ENCODE data around the gene CTTN.

Gene CTTN

DNA sequence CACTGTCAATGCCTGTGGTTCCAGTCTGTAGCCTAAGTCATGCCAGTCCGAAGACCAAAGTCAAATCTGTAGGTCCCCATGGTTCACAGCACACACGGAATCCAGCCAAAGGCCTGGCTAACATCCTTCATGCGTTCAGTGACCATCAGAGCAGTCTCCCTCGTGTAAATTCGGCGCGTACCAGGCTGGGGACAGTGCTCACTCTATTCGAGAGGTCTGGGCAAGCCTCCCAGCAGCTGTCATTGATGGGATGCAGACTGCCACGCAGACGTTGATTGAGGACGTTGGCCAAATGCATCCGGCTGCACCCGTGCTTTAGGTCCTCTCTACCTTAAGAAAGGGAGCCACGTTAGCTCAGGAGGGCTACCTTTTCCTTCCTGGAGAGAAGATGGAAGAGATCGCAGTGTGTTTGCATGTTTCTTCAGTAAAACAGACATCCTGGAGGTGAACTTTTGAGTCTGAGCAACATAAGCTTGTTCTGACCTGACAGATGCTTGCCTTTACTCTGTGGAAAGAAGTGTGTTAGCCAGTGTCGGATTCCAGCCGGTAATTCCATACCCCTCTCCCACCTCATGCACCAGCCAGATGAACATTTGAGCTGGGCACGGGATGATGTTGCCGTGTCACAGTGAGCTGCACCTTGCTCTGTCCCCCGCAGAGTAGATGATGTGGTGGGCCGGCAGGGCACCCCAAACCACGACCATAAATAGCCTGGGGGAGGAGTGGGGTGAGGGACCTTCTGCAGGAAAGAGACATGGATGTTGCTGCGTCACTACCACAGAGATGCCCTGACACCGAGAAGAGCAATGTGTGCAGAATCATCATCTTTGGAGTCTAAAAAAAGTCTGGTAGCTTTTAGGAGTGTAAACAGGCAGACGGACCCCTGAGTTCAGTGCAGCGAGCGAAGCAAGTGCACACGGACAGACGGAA lies 12.2 kb downstream of the CTTN start:
- Histone ChIP-seq H3K4me3 (ENCODE audit: insufficient read length, low read depth) (no peak overlapping the region), H3K4me1 (ENCODE audit: insufficient read depth, insufficient read length) (peaks cover 3% of the 10 kb centered on the region), H3K27me3 (ENCODE audit: insufficient read depth, insufficient read length) (no peaks in the 10 kb centered on the region), H3K36me3 (ENCODE audit: insufficient read depth, insufficient read length, low read length) (peaks cover 96% of the 10 kb centered on the region), H3K9me3 (ENCODE audit: insufficient read depth, low read length) (no peaks in the 10 kb centered on the region), H3K9ac (ENCODE audit: insufficient read length, low read depth) (no peak overlapping the region)
- no peak for DNase-seq (ENCODE audit: low read depth, low spot score)
- TF ChIP-seq SUZ12 (IDR thresholded peaks at IDR 0.05; ENCODE audit: extremely low read depth, insufficient read depth, insufficient read length) = no peak
- no peak for TF ChIP-seq YY1 (IDR thresholded peaks at IDR 0.05; ENCODE audit: insufficient read depth, insufficient read length)
- TF ChIP-seq ZNF274 (IDR thresholded peaks at IDR 0.05; ENCODE audit: low read depth, low read length) = no peak

DNA sequence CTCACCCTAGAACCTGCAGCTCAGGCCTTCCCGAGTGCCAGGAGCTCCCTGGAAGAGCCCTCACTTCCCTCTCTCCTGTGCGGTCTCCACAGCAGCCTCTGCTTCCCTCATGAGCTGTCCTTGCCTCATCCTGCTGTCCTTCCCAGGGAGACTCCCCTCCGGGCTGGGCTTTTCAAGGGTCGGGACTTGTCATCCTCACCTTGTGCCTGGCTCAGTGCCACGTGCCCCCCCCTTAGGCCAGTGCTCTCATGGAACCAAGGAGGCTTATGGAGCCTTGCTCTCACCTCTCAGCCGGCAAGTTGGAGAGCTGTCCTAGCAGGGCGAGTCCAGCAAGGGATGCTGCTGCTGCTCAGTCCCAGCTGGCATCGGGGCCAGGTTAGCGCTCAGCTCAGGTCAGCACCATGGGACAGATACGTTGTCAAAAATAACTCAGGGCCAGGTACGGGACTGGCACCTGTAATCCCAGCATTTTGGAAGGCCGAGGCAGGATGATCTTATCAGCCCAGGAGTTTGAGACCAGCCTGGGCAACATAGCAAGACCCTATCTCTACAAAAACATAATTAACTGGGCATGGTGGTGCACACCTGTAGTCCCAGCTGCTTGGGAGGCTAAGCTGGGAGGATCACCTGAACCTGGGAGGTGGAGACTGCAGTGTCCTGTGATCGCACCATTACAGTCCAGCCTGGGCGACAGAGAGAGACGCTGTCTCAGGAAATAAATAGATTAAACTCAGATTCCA lies 13.6 kb downstream of the CTTN start:
- H3K9ac ChIP-seq (ENCODE audit: insufficient read length, low read depth) = no peak overlapping the region
- no peak overlapping the region for H3K4me3 ChIP-seq (ENCODE audit: insufficient read length, low read depth)
- peaks cover 3% of the 10 kb centered on the region for H3K4me1 ChIP-seq (ENCODE audit: insufficient read depth, insufficient read length)
- H3K9me3 ChIP-seq (ENCODE audit: insufficient read depth, low read length) = no peaks in the 10 kb centered on the region
- TF ChIP-seq YY1 (IDR thresholded peaks at IDR 0.05; ENCODE audit: insufficient read depth, insufficient read length) (no peak), ZNF274 (IDR thresholded peaks at IDR 0.05; ENCODE audit: low read depth, low read length) (no peak), SUZ12 (IDR thresholded peaks at IDR 0.05; ENCODE audit: extremely low read depth, insufficient read depth, insufficient read length) (no peak)
- no peak for DNase-seq (ENCODE audit: low read depth, low spot score)
- H3K36me3 ChIP-seq (ENCODE audit: insufficient read depth, insufficient read length, low read length) = peaks cover 94% of the 10 kb centered on the region
- H3K27me3 ChIP-seq (ENCODE audit: insufficient read depth, insufficient read length) = no peaks in the 10 kb centered on the region

DNA sequence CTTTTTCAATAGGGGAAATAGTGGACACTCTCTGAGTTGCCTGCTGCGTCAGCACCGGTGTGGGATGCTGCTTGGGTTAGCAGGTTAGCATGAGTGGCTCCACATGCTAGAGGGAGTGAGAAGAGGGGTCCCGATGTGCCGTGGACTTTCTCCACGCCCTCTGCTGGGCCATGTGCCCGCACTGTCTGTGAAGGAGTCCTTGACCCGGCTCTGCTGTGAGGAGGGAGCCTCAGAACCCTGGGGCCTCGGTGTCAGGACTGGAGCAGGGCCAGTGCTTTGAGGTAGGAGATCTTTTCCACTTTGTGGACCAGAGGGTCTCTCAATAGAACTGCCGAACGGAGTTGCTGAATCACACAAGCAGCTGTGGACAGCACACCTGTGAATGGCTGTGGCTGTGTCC lies 14.8 kb downstream of the CTTN start:
- Histone ChIP-seq H3K4me3 (ENCODE audit: insufficient read length, low read depth) (no peak overlapping the region), H3K36me3 (ENCODE audit: insufficient read depth, insufficient read length, low read length) (peaks cover 92% of the 10 kb centered on the region), H3K9me3 (ENCODE audit: insufficient read depth, low read length) (no peaks in the 10 kb centered on the region), H3K4me1 (ENCODE audit: insufficient read depth, insufficient read length) (peaks cover 3% of the 10 kb centered on the region), H3K9ac (ENCODE audit: insufficient read length, low read depth) (no peak overlapping the region), H3K27me3 (ENCODE audit: insufficient read depth, insufficient read length) (no peaks in the 10 kb centered on the region)
- DNase-seq (ENCODE audit: low read depth, low spot score) = no peak
- TF ChIP-seq YY1 (IDR thresholded peaks at IDR 0.05; ENCODE audit: insufficient read depth, insufficient read length) (no peak), SUZ12 (IDR thresholded peaks at IDR 0.05; ENCODE audit: extremely low read depth, insufficient read depth, insufficient read length) (no peak), ZNF274 (IDR thresholded peaks at IDR 0.05; ENCODE audit: low read depth, low read length) (no peak)

DNA sequence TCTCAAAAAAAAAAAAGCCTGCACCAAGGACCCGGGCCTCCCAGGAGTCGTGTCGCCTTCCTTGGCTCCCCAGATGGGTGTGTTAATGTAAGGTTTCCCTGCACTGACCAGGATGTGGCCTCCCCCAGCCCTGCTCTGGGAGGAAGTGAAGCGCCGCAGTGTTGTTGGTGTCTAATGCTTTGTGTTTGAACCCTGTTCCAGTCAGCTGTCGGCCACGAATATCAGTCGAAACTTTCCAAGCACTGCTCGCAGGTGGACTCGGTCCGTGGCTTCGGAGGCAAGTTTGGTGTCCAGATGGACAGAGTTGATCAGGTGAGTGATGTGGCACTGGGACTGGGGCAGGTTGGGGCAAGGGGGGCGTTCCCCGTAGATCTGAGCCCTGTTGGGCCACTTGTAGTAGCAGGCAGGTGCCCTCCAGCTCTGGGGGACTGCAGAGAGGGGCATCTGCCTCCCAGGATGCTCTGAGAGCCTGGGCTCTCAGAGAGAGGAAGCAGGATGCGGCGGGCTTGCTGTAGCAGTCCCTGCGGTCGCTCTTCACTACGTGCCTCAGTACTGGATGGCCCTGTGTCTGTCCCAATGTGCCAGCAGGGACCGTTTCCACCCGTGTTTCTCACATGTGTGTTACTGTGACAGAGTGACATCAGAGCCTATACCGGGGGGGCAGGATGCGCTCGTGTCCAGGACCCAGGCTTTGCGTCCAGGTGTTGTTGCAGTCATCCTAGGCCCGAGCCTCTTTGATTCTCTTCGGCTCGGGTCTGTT lies 16.2 kb downstream of the CTTN start:
- peaks cover 88% of the 10 kb centered on the region for H3K36me3 ChIP-seq (ENCODE audit: insufficient read depth, insufficient read length, low read length)
- no peak overlapping the region for H3K4me3 ChIP-seq (ENCODE audit: insufficient read length, low read depth)
- no peak for DNase-seq (ENCODE audit: low read depth, low spot score)

DNA sequence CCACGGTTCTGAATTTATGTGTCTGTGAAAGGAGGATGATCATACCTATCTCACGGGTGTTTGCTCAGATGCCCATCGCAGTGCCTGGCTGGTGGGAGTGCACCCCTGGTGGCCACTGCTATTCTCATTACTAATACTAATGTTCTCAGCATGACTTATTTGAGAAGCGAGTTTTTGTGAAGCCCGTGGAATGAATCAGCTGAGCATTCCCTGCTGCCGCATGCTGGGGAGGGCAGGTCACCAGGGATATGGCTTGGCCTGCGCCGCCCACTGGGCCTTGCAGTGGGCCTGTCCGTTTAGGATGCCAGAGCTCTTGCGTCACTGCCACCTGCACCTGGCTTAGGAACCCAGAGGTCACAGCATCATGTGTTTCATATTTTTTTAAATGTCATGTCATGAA lies 16.9 kb downstream of the CTTN start:
- no peak overlapping the region for H3K9ac ChIP-seq (ENCODE audit: insufficient read length, low read depth)
- no peaks in the 10 kb centered on the region for H3K9me3 ChIP-seq (ENCODE audit: insufficient read depth, low read length)
- H3K27me3 ChIP-seq (ENCODE audit: insufficient read depth, insufficient read length) = no peaks in the 10 kb centered on the region
- no peak overlapping the region for H3K4me3 ChIP-seq (ENCODE audit: insufficient read length, low read depth)
- no peak for DNase-seq (ENCODE audit: low read depth, low spot score)
- TF ChIP-seq ZNF274 (IDR thresholded peaks at IDR 0.05; ENCODE audit: low read depth, low read length) = no peak
- no peak for TF ChIP-seq YY1 (IDR thresholded peaks at IDR 0.05; ENCODE audit: insufficient read depth, insufficient read length)
- H3K4me1 ChIP-seq (ENCODE audit: insufficient read depth, insufficient read length) = peaks cover 3% of the 10 kb centered on the region
- H3K36me3 ChIP-seq (ENCODE audit: insufficient read depth, insufficient read length, low read length) = peaks cover 88% of the 10 kb centered on the region

More for the DNA sequence above, 16.2 kb downstream of the CTTN start:
- H3K4me1 ChIP-seq (ENCODE audit: insufficient read depth, insufficient read length) = peaks cover 3% of the 10 kb centered on the region
- TF ChIP-seq YY1 (IDR thresholded peaks at IDR 0.05; ENCODE audit: insufficient read depth, insufficient read length) = no peak
- no peak for TF ChIP-seq ZNF274 (IDR thresholded peaks at IDR 0.05; ENCODE audit: low read depth, low read length)
- no peak for TF ChIP-seq SUZ12 (IDR thresholded peaks at IDR 0.05; ENCODE audit: extremely low read depth, insufficient read depth, insufficient read length)
- no peaks in the 10 kb centered on the region for H3K27me3 ChIP-seq (ENCODE audit: insufficient read depth, insufficient read length)
- no peaks in the 10 kb centered on the region for H3K9me3 ChIP-seq (ENCODE audit: insufficient read depth, low read length)
- no peak overlapping the region for H3K9ac ChIP-seq (ENCODE audit: insufficient read length, low read depth)

DNA sequence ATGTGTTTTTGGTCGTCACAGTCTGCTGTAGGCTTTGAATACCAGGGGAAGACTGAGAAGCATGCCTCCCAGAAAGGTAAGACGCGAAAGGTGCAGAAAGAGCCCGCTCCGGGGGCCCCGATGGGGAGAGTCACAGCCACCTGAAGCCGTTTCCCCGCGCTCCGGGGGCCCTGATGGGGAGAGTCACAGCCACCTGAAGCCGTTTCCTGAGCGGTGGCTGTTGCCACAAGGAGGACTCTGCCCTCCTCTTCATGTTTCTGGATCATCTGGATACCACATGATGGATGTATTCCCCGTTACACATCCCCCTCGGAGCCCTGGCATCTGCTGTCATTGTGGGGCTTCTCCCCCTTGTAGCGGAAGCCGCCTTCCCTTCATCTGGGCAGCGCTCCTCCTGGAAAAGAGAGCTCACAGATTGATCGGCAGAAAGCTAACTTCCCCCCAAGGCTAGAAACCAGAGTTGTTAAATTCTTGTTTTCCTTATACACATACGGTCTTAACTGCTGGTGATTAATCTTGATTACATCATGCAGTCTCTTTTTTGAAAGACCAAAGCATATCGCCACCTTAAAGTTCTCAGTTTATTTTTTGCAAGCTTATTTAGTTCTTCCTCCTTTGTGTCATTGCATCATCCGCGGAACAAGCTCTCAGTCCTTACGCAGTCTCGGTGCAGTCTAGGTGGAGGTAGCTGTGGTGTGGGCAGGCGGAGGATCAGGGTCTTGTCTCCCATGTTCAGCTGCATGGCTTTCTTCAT lies 17.5 kb downstream of the CTTN start:
- H3K4me1 ChIP-seq (ENCODE audit: insufficient read depth, insufficient read length) = peaks cover 3% of the 10 kb centered on the region
- H3K4me3 ChIP-seq (ENCODE audit: insufficient read length, low read depth) = no peak overlapping the region
- no peak for DNase-seq (ENCODE audit: low read depth, low spot score)
- no peaks in the 10 kb centered on the region for H3K27me3 ChIP-seq (ENCODE audit: insufficient read depth, insufficient read length)
- H3K9ac ChIP-seq (ENCODE audit: insufficient read length, low read depth) = no peak overlapping the region
- no peaks in the 10 kb centered on the region for H3K9me3 ChIP-seq (ENCODE audit: insufficient read depth, low read length)
- no peak for TF ChIP-seq ZNF274 (IDR thresholded peaks at IDR 0.05; ENCODE audit: low read depth, low read length)
- TF ChIP-seq YY1 (IDR thresholded peaks at IDR 0.05; ENCODE audit: insufficient read depth, insufficient read length) = no peak
- no peak for TF ChIP-seq SUZ12 (IDR thresholded peaks at IDR 0.05; ENCODE audit: extremely low read depth, insufficient read depth, insufficient read length)
- H3K36me3 ChIP-seq (ENCODE audit: insufficient read depth, insufficient read length, low read length) = peaks cover 88% of the 10 kb centered on the region

Data from NT2/D1 (cell line).